Measurements from ENCODE around the gene SPANXN2.

- TF ChIP-seq CTCF (IDR thresholded peaks at IDR 0.05) (no peak), POLR2A (IDR thresholded peaks at IDR 0.05) (no peak)
Observed at GRCh38 chrX:143733866-143734265, 13.3 kb upstream of the SPANXN2 start.

Measured in adrenal gland (tissue), 5 donors.